Measurements from ENCODE around the gene IP6K3. TPM values are rescaled to one million over a fixed set of nuclear protein-coding genes. Genes with fewer than 3 reads are reported as not detected.

The IP6K3 gene
- polyA plus RNA-seq, 3 donors = not detected

DNA sequence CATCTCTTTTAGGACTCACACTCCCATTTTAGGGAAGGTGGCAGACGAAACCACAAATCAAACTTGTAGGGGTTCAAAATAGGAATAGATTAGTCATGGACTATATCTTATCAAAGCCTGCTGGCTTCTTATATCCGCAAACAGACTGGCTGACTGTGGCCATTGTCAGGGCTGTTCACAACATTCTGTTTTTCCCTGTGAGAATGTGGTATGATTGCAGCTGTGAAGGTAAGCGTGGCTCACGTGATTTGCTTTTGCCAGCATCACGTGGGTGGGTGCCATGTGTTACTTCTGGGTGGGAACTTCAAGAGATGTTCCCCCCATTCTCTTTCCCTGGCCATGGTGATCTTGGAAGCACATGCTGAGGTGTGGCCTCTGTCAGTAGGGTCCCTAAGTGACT, 5.9 kb downstream of the IP6K3 start:
- peaks cover 0 to 6% (median 4%) of the 10 kb centered on the region in 3 donors for H3K27me3 Mint-ChIP-seq (ENCODE audit: low read depth in 3 of 3)
- H3K9me3 Mint-ChIP-seq = no peaks in the 10 kb centered on the region
- no peaks in the 10 kb centered on the region for H3K9me3 ChIP-seq (replicated peaks in 1 of 2; ENCODE audit: control insufficient read depth in 1 of 2, insufficient read depth in 1 of 2, low read length in 2 of 2)
- no peak overlapping the region for H3K4me3 ChIP-seq (replicated peaks in 1 of 3; ENCODE audit: low read depth in 2 of 3, low read length in 3 of 3)
- H3K36me3 ChIP-seq (replicated peaks in 1 of 2; ENCODE audit: control insufficient read depth in 1 of 2, insufficient read depth in 2 of 2, low read length in 2 of 2) = no peaks in the 10 kb centered on the region
- H3K4me1 ChIP-seq (ENCODE audit: control insufficient read depth in 1 of 2, insufficient read depth in 2 of 2, low read length in 2 of 2) = peaks cover 8 to 12% of the 10 kb centered on the region in 2 donors
- H3K27ac ChIP-seq (ENCODE audit: low read depth in 1 of 2, low read length in 2 of 2) = no peak overlapping the region
- H3K36me3 Mint-ChIP-seq = no peaks in the 10 kb centered on the region
- intact Hi-C loops (cut with micrococcal nuclease) = no loop called here
- no peak overlapping the region for H3K4me2 ChIP-seq (replicated peaks; ENCODE audit: extremely low read depth, low read length, poor library complexity, severe bottlenecking)
- H2AFZ ChIP-seq (ENCODE audit: insufficient read depth, low read depth, low read length, poor library complexity, severe bottlenecking) = no peak overlapping the region
- no peak overlapping the region for H3K4me3 Mint-ChIP-seq
- peaks cover 13% of the 10 kb centered on the region for H3K4me1 Mint-ChIP-seq
- no peaks in the 10 kb centered on the region for H3K27me3 ChIP-seq (ENCODE audit: control insufficient read depth in 2 of 2, insufficient read depth in 2 of 2, low read length in 2 of 2)
- no peak for DNase-seq
- WGBS (ENCODE audit: insufficient coverage) = no CpG with 5 or more reads among the region's 5 CpGs
- H3K79me2 ChIP-seq (ENCODE audit: insufficient read depth, low read length) = no peaks in the 10 kb centered on the region
- no peak overlapping the region for H3K9ac ChIP-seq (ENCODE audit: insufficient read depth, low read length, poor library complexity, severe bottlenecking)
- H4K20me1 ChIP-seq (ENCODE audit: insufficient read depth, low read length) = no peaks in the 10 kb centered on the region
- TF ChIP-seq, protein P1, sequence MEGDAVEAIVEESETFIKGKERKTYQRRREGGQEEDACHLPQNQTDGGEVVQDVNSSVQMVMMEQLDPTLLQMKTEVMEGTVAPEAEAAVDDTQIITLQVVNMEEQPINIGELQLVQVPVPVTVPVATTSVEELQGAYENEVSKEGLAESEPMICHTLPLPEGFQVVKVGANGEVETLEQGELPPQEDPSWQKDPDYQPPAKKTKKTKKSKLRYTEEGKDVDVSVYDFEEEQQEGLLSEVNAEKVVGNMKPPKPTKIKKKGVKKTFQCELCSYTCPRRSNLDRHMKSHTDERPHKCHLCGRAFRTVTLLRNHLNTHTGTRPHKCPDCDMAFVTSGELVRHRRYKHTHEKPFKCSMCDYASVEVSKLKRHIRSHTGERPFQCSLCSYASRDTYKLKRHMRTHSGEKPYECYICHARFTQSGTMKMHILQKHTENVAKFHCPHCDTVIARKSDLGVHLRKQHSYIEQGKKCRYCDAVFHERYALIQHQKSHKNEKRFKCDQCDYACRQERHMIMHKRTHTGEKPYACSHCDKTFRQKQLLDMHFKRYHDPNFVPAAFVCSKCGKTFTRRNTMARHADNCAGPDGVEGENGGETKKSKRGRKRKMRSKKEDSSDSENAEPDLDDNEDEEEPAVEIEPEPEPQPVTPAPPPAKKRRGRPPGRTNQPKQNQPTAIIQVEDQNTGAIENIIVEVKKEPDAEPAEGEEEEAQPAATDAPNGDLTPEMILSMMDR (IDR thresholded peaks at IDR 0.05) = no peak
- peak overlapping the region in 1 of 7 donors; percentile 28 for H3K27ac Mint-ChIP-seq

DNA sequence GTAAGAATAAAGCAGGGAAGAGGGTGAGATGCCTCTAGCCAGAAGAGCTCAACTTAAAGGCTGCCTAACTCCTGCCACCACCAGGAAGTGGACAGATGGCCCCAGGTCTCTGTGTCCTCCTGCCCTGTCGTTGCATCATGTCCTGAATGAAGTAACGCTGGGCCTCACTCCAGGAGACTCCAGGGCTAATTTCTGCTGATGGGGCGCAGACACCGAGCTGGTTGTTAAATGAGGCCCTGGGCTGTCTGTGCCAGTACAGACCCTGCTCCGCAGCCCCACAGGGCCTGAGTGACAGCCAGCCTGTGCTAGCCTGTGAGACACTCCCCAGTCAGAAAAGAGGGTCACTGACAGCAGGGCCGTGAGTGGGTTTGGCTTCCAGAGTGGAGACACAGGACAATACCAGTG, 6.5 kb downstream of the IP6K3 start:
- no peak overlapping the region for H3K4me3 ChIP-seq (replicated peaks in 1 of 3; ENCODE audit: low read depth in 2 of 3, low read length in 3 of 3)
- H3K9me3 ChIP-seq (replicated peaks in 1 of 2; ENCODE audit: control insufficient read depth in 1 of 2, insufficient read depth in 1 of 2, low read length in 2 of 2) = no peaks in the 10 kb centered on the region
- peak overlapping the region in 1 of 7 donors; percentile 28 for H3K27ac Mint-ChIP-seq
- peaks cover 13% of the 10 kb centered on the region for H3K4me1 Mint-ChIP-seq
- TF ChIP-seq, protein P1 (IDR thresholded peaks at IDR 0.05) = no peak
- H3K27me3 Mint-ChIP-seq (ENCODE audit: low read depth in 3 of 3) = peaks cover 0 to 6% (median 4%) of the 10 kb centered on the region in 3 donors
- no peak overlapping the region for H3K9ac ChIP-seq (ENCODE audit: insufficient read depth, low read length, poor library complexity, severe bottlenecking)
- no peak overlapping the region for H3K4me2 ChIP-seq (replicated peaks; ENCODE audit: extremely low read depth, low read length, poor library complexity, severe bottlenecking)
- H3K36me3 Mint-ChIP-seq = no peaks in the 10 kb centered on the region
- peak overlapping the region; percentile 38 for H2AFZ ChIP-seq (ENCODE audit: insufficient read depth, low read depth, low read length, poor library complexity, severe bottlenecking)
- no peaks in the 10 kb centered on the region for H3K36me3 ChIP-seq (replicated peaks in 1 of 2; ENCODE audit: control insufficient read depth in 1 of 2, insufficient read depth in 2 of 2, low read length in 2 of 2)
- H3K27me3 ChIP-seq (ENCODE audit: control insufficient read depth in 2 of 2, insufficient read depth in 2 of 2, low read length in 2 of 2) = no peaks in the 10 kb centered on the region
- intact Hi-C loops (cut with micrococcal nuclease) = no loop called here
- no peaks in the 10 kb centered on the region for H4K20me1 ChIP-seq (ENCODE audit: insufficient read depth, low read length)
- 55% methylated on average over 6 of the region's 6 CpGs for WGBS (ENCODE audit: insufficient coverage)
- H3K9me3 Mint-ChIP-seq = no peaks in the 10 kb centered on the region
- no peak overlapping the region for H3K27ac ChIP-seq (ENCODE audit: low read depth in 1 of 2, low read length in 2 of 2)
- DNase-seq = peak in 2 of 3 donors; percentile 3 to 24
- H3K79me2 ChIP-seq (ENCODE audit: insufficient read depth, low read length) = no peaks in the 10 kb centered on the region
- no peak overlapping the region for H3K4me3 Mint-ChIP-seq
- H3K4me1 ChIP-seq (ENCODE audit: control insufficient read depth in 1 of 2, insufficient read depth in 2 of 2, low read length in 2 of 2) = peaks cover 8 to 12% of the 10 kb centered on the region in 2 donors

Measured in CD14-positive monocyte (primary cell).